HepG2 (cell line): Measurements from ENCODE around the gene ASAP2. TPM values are rescaled to one million over a fixed set of nuclear protein-coding genes. Genes with fewer than 3 reads are reported as not detected.

Source experiments
- CREM ChIP-seq, 2 experiments: sonication (generic) in 1 of 2; formaldehyde crosslinking in 1 of 2; IDR thresholded peaks; 2 replicates each; pipeline versions ENCODE4 v1.4.0 to v1.6.1; 2016 to 2020; ENCODE audit warnings: antibody characterized with exemption in 1 of 2, mild to moderate bottlenecking in 1 of 2, missing genetic modification reagents in 1 of 2
- FOXA3 ChIP-seq: IDR thresholded peaks from 2 replicates; pipeline ENCODE4 v1.6.1; 2016; ENCODE audit warnings: missing genetic modification reagents, missing compliant biosample characterization
- HNRNPK ChIP-seq: fragments of 200-400 bp; formaldehyde crosslinking; IDR thresholded peaks from 2 replicates; pipeline ENCODE4 v1.6.1; 2018; ENCODE audit warnings: low read length, low read depth, moderate library complexity, mild to moderate bottlenecking; ENCODE audit not compliant: poor library complexity, severe bottlenecking
- IKZF1 ChIP-seq: fragments of 450-650 bp; IDR thresholded peaks from 2 replicates; pipeline ENCODE4 v1.7.1; 2016
- ISX ChIP-seq: sonication (generic); formaldehyde crosslinking; conservative IDR thresholded peaks from 2 replicates; pipeline ENCODE4 v1.5.0; 2020; ENCODE audit warnings: missing genetic modification reagents
- JUNB ChIP-seq: sonication (generic); formaldehyde crosslinking; IDR thresholded peaks from 2 replicates; pipeline ENCODE4 v1.8.0; 2022; ENCODE audit warnings: missing genetic modification reagents, mild to moderate bottlenecking, borderline replicate concordance
- NFYB ChIP-seq: sonication (generic); formaldehyde crosslinking; IDR thresholded peaks from 2 replicates; pipeline ENCODE4 v1.4.0; 2020; ENCODE audit warnings: missing genetic modification reagents
- SMAD9 ChIP-seq: sonication (generic); formaldehyde crosslinking; IDR thresholded peaks from 2 replicates; pipeline ENCODE4 v1.5.1; 2020; ENCODE audit warnings: mild to moderate bottlenecking, missing genetic modification reagents
- SOX5 ChIP-seq: IDR thresholded peaks from 2 replicates; pipeline ENCODE4 v1.6.1; 2016; ENCODE audit warnings: borderline replicate concordance
- ZBTB3 ChIP-seq: sonication (generic); formaldehyde crosslinking; IDR thresholded peaks from 2 replicates; pipeline ENCODE4 v1.4.0; 2020; ENCODE audit warnings: low read depth, mild to moderate bottlenecking, moderate library complexity, missing genetic modification reagents, borderline replicate concordance
- ZNF101 ChIP-seq: sonication (generic); formaldehyde crosslinking; IDR thresholded peaks from 2 replicates; pipeline ENCODE4 v1.4.0; 2020; ENCODE audit warnings: mild to moderate bottlenecking, low read depth, missing genetic modification reagents, borderline replicate concordance
- ZNF232 ChIP-seq: sonication (generic); formaldehyde crosslinking; IDR thresholded peaks from 2 replicates; pipeline ENCODE4 v1.4.0; 2020; ENCODE audit warnings: missing genetic modification reagents, borderline replicate concordance
- ZNF34 ChIP-seq: sonication (generic); formaldehyde crosslinking; IDR thresholded peaks from 2 replicates; pipeline ENCODE4 v1.4.0; 2020; ENCODE audit warnings: mild to moderate bottlenecking, missing genetic modification reagents, borderline replicate concordance
- polyA plus RNA-seq, 8 experiments: library from polyadenylated mRNA; depleted of rRNA in 3 of 8; stranded (reverse) in 7 of 8; unstranded in 1 of 8; fragments of >200 nt; fragmentation: Illumina TruSeq in 4 of 8; extraction: Trizol in 4 of 8; gene quantifications; 2 replicates each; pipeline versions ENCODE4 v1.2.1 to v1.2.3, GENCODE V29; 2011 to 2016; ENCODE audit warnings: low read depth in 4 of 8, missing spikeins in 1 of 8, mixed read lengths in 1 of 8; ENCODE audit not compliant: insufficient read depth in 1 of 8
- total RNA-seq, 5 experiments: library from RNA; depleted of rRNA; stranded (reverse); fragments of >200 nt; fragmentation: Illumina TruSeq; extraction: Trizol; gene quantifications; 2 replicates each; pipeline ENCODE4 v1.2.3, GENCODE V29; 2016; ENCODE audit warnings: low read depth in 1 of 5
- TF ChIP-seq, protein P1 (sequence below): IDR thresholded peaks from 2 replicates; pipeline ENCODE4 v1.4.0; 2020; ENCODE audit warnings: mild to moderate bottlenecking, missing genetic modification reagents
- TF ChIP-seq, protein P2 (sequence below): IDR thresholded peaks from 2 replicates; pipeline ENCODE4 v1.6.1; 2012; ENCODE audit warnings: inconsistent platforms
- TF ChIP-seq, protein P3 (sequence below): sonication (generic); formaldehyde crosslinking; conservative IDR thresholded peaks from 2 replicates; pipeline ENCODE4 v1.4.0; 2020; ENCODE audit warnings: mild to moderate bottlenecking, missing genetic modification reagents, moderate library complexity
- TF ChIP-seq, protein P4 (sequence below): sonication (generic); formaldehyde crosslinking; conservative IDR thresholded peaks from 2 replicates; pipeline ENCODE4 v1.4.0; 2020; ENCODE audit warnings: missing genetic modification reagents
- TF ChIP-seq, protein P5 (sequence below): sonication (generic); formaldehyde crosslinking; IDR thresholded peaks from 2 replicates; pipeline ENCODE4 v1.4.0; 2020; ENCODE audit warnings: mild to moderate bottlenecking, missing genetic modification reagents

ASAP2 gene
- total and polyA plus RNA-seq, 2 of the 13 experiments (the other 11 are each of a cell fraction or from before 2014, with no cell fraction given) = 7.3 to 22.3 TPM

DNA sequence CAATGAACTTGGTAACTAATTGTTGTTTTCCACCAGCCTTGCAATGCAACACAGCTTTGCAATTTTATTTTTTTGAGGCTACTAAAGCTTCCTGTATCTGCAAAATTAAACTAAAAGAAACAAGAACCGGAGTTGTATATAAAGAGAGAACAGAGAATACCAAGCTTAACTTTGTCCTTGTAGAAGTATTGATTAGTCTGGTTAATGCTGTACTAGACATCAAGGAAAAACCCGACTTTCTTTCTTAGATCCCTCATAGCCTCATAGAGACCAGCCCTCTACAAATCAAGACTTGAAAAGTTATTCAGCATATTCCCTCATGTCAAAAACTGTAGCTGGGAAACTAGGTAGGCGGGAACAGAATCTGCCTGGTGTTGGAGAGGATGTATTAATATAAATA is 1.7 kb upstream of the ASAP2 start (continued):
- TF ChIP-seq, protein P1, sequence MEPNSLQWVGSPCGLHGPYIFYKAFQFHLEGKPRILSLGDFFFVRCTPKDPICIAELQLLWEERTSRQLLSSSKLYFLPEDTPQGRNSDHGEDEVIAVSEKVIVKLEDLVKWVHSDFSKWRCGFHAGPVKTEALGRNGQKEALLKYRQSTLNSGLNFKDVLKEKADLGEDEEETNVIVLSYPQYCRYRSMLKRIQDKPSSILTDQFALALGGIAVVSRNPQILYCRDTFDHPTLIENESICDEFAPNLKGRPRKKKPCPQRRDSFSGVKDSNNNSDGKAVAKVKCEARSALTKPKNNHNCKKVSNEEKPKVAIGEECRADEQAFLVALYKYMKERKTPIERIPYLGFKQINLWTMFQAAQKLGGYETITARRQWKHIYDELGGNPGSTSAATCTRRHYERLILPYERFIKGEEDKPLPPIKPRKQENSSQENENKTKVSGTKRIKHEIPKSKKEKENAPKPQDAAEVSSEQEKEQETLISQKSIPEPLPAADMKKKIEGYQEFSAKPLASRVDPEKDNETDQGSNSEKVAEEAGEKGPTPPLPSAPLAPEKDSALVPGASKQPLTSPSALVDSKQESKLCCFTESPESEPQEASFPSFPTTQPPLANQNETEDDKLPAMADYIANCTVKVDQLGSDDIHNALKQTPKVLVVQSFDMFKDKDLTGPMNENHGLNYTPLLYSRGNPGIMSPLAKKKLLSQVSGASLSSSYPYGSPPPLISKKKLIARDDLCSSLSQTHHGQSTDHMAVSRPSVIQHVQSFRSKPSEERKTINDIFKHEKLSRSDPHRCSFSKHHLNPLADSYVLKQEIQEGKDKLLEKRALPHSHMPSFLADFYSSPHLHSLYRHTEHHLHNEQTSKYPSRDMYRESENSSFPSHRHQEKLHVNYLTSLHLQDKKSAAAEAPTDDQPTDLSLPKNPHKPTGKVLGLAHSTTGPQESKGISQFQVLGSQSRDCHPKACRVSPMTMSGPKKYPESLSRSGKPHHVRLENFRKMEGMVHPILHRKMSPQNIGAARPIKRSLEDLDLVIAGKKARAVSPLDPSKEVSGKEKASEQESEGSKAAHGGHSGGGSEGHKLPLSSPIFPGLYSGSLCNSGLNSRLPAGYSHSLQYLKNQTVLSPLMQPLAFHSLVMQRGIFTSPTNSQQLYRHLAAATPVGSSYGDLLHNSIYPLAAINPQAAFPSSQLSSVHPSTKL = peak; percentile 83
- peak; percentile 38; the same call in 1 of the 2 replicates for TF ChIP-seq SOX5 (CRISPR knock-in tag)
- TF ChIP-seq SMAD9 (CRISPR knock-in tag) = no peak
- no peak for TF ChIP-seq ISX
- TF ChIP-seq, protein P2, sequence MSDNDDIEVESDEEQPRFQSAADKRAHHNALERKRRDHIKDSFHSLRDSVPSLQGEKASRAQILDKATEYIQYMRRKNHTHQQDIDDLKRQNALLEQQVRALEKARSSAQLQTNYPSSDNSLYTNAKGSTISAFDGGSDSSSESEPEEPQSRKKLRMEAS = no peak
- no peak for TF ChIP-seq ZNF232 (CRISPR knock-in tag)
- peak; percentile 43; the same call in 1 of the 2 replicates for TF ChIP-seq CREM (IDR thresholded peaks at IDR 0.05)
- TF ChIP-seq CREM (CRISPR knock-in tag; IDR thresholded peaks at IDR 0.05) = no peak
- TF ChIP-seq ZNF34 (CRISPR knock-in tag) = no peak
- peak; percentile 34; the same call in 1 of the 2 replicates for TF ChIP-seq FOXA3 (CRISPR knock-in tag)
- no peak for TF ChIP-seq NFYB (CRISPR knock-in tag)
- TF ChIP-seq, protein P3, sequence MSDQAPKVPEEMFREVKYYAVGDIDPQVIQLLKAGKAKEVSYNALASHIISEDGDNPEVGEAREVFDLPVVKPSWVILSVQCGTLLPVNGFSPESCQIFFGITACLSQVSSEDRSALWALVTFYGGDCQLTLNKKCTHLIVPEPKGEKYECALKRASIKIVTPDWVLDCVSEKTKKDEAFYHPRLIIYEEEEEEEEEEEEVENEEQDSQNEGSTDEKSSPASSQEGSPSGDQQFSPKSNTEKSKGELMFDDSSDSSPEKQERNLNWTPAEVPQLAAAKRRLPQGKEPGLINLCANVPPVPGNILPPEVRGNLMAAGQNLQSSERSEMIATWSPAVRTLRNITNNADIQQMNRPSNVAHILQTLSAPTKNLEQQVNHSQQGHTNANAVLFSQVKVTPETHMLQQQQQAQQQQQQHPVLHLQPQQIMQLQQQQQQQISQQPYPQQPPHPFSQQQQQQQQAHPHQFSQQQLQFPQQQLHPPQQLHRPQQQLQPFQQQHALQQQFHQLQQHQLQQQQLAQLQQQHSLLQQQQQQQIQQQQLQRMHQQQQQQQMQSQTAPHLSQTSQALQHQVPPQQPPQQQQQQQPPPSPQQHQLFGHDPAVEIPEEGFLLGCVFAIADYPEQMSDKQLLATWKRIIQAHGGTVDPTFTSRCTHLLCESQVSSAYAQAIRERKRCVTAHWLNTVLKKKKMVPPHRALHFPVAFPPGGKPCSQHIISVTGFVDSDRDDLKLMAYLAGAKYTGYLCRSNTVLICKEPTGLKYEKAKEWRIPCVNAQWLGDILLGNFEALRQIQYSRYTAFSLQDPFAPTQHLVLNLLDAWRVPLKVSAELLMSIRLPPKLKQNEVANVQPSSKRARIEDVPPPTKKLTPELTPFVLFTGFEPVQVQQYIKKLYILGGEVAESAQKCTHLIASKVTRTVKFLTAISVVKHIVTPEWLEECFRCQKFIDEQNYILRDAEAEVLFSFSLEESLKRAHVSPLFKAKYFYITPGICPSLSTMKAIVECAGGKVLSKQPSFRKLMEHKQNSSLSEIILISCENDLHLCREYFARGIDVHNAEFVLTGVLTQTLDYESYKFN = peak; percentile 58
- no peak for TF ChIP-seq JUNB
- TF ChIP-seq ZNF101 (CRISPR knock-in tag) = no peak
- TF ChIP-seq ZBTB3 = no peak
- no peak for TF ChIP-seq HNRNPK
- TF ChIP-seq, protein P4, sequence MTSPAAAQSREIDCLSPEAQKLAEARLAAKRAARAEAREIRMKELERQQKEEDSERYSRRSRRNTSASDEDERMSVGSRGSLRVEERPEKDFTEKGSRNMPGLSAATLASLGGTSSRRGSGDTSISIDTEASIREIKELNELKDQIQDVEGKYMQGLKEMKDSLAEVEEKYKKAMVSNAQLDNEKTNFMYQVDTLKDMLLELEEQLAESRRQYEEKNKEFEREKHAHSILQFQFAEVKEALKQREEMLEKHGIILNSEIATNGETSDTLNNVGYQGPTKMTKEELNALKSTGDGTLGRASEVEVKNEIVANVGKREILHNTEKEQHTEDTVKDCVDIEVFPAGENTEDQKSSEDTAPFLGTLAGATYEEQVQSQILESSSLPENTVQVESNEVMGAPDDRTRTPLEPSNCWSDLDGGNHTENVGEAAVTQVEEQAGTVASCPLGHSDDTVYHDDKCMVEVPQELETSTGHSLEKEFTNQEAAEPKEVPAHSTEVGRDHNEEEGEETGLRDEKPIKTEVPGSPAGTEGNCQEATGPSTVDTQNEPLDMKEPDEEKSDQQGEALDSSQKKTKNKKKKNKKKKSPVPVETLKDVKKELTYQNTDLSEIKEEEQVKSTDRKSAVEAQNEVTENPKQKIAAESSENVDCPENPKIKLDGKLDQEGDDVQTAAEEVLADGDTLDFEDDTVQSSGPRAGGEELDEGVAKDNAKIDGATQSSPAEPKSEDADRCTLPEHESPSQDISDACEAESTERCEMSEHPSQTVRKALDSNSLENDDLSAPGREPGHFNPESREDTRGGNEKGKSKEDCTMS (CRISPR knock-in tag) = no peak
- no peak for TF ChIP-seq IKZF1
- TF ChIP-seq, protein P5, sequence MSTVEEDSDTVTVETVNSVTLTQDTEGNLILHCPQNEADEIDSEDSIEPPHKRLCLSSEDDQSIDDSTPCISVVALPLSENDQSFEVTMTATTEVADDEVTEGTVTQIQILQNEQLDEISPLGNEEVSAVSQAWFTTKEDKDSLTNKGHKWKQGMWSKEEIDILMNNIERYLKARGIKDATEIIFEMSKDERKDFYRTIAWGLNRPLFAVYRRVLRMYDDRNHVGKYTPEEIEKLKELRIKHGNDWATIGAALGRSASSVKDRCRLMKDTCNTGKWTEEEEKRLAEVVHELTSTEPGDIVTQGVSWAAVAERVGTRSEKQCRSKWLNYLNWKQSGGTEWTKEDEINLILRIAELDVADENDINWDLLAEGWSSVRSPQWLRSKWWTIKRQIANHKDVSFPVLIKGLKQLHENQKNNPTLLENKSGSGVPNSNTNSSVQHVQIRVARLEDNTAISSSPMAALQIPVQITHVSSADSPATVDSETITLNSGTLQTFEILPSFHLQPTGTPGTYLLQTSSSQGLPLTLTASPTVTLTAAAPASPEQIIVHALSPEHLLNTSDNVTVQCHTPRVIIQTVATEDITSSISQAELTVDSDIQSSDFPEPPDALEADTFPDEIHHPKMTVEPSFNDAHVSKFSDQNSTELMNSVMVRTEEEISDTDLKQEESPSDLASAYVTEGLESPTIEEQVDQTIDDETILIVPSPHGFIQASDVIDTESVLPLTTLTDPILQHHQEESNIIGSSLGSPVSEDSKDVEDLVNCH (CRISPR knock-in tag) = no peak
